Measurements from ENCODE around the gene PPP1R3G. TPM values are rescaled to one million over a fixed set of nuclear protein-coding genes. Genes with fewer than 3 reads are reported as not detected.

PPP1R3G gene
- total RNA-seq, 1 donor from 2014 or later, result 0.39 TPM

GRCh38 chr6:5088780-5089179, 3.6 kb downstream of the PPP1R3G start:
- no peak overlapping the region for H3K27ac Mint-ChIP-seq (ENCODE audit: unreplicated experiment)

GRCh38 chr6:5089481-5090438, 4.6 kb downstream of the PPP1R3G start:
- Mint-ChIP-seq H3K27me3 (ENCODE audit: low read depth, unreplicated experiment) (peaks cover 34% of the 10 kb centered on the region), H3K4me1 (ENCODE audit: low read depth, unreplicated experiment) (peaks cover 8% of the 10 kb centered on the region), H3K4me3 (ENCODE audit: unreplicated experiment) (no peak overlapping the region), H3K9me3 (ENCODE audit: unreplicated experiment) (no peaks in the 10 kb centered on the region), H3K27ac (ENCODE audit: unreplicated experiment) (no peak overlapping the region), H3K36me3 (ENCODE audit: low read depth, unreplicated experiment) (no peaks in the 10 kb centered on the region)
- peaks cover 51% of the 10 kb centered on the region for H3K27me3 ChIP-seq (ENCODE audit: insufficient read depth, low read length)
- DNase-seq (ENCODE audit: low read depth) (no peak), FAIRE-seq (no peak)
- no peak for TF ChIP-seq EZH2 (IDR thresholded peaks at IDR 0.05; ENCODE audit: insufficient read depth, low read length)
- no peak for TF ChIP-seq CTCF (IDR thresholded peaks at IDR 0.05; ENCODE audit: insufficient read depth, low read depth, low read length)
- H3K36me3 ChIP-seq (ENCODE audit: insufficient read depth, low read length), result no peaks in the 10 kb centered on the region
- H3K27ac ChIP-seq (ENCODE audit: low read depth, low read length), result no peak overlapping the region
- no peaks in the 10 kb centered on the region for H3K9me3 ChIP-seq (ENCODE audit: insufficient read depth, low read depth, low read length)
- H3K4me1 ChIP-seq (ENCODE audit: insufficient read depth, low read length), result peaks cover 3% of the 10 kb centered on the region
- no peaks in the 10 kb centered on the region for H3K79me2 ChIP-seq (ENCODE audit: insufficient read depth, low read length)
- no peak overlapping the region for H3K4me2 ChIP-seq (ENCODE audit: low read length)
- H3K9ac ChIP-seq (ENCODE audit: low read length), result no peak overlapping the region
- H4K20me1 ChIP-seq (ENCODE audit: insufficient read depth, low read length), result peaks cover 7% of the 10 kb centered on the region
- H3K4me3 ChIP-seq (ENCODE audit: insufficient read depth, low read depth, low read length), result no peak overlapping the region
- no peak overlapping the region for H2AFZ ChIP-seq (ENCODE audit: low read depth, low read length)

More at GRCh38 chr6:5088780-5089179, 3.6 kb downstream of the PPP1R3G start:
- H2AFZ ChIP-seq (ENCODE audit: low read depth, low read length), result no peak overlapping the region
- Mint-ChIP-seq H3K9me3 (ENCODE audit: unreplicated experiment) (no peaks in the 10 kb centered on the region), H3K27me3 (ENCODE audit: low read depth, unreplicated experiment) (peaks cover 34% of the 10 kb centered on the region), H3K4me1 (ENCODE audit: low read depth, unreplicated experiment) (peaks cover 2% of the 10 kb centered on the region), H3K36me3 (ENCODE audit: low read depth, unreplicated experiment) (no peaks in the 10 kb centered on the region), H3K4me3 (ENCODE audit: unreplicated experiment) (no peak overlapping the region)
- TF ChIP-seq EZH2 (IDR thresholded peaks at IDR 0.05; ENCODE audit: insufficient read depth, low read length), result no peak
- no peak for TF ChIP-seq CTCF (IDR thresholded peaks at IDR 0.05; ENCODE audit: insufficient read depth, low read depth, low read length)
- no peak overlapping the region for H3K27ac ChIP-seq (ENCODE audit: low read depth, low read length)
- H4K20me1 ChIP-seq (ENCODE audit: insufficient read depth, low read length), result peaks cover 1% of the 10 kb centered on the region
- peaks cover 51% of the 10 kb centered on the region for H3K27me3 ChIP-seq (ENCODE audit: insufficient read depth, low read length)
- no peak overlapping the region for H3K4me2 ChIP-seq (ENCODE audit: low read length)
- no peaks in the 10 kb centered on the region for H3K79me2 ChIP-seq (ENCODE audit: insufficient read depth, low read length)
- DNase-seq (ENCODE audit: low read depth) (no peak), FAIRE-seq (no peak)
- no peaks in the 10 kb centered on the region for H3K9me3 ChIP-seq (ENCODE audit: insufficient read depth, low read depth, low read length)
- H3K9ac ChIP-seq (ENCODE audit: low read length), result no peak overlapping the region
- no peaks in the 10 kb centered on the region for H3K36me3 ChIP-seq (ENCODE audit: insufficient read depth, low read length)
- H3K4me1 ChIP-seq (ENCODE audit: insufficient read depth, low read length), result no peaks in the 10 kb centered on the region
- no peak overlapping the region for H3K4me3 ChIP-seq (ENCODE audit: insufficient read depth, low read depth, low read length)

GRCh38 chr6:5090603-5091002, 5.5 kb downstream of the PPP1R3G start:
- peaks cover 7% of the 10 kb centered on the region for H4K20me1 ChIP-seq (ENCODE audit: insufficient read depth, low read length)
- Mint-ChIP-seq H3K27me3 (ENCODE audit: low read depth, unreplicated experiment) (peaks cover 34% of the 10 kb centered on the region), H3K4me3 (ENCODE audit: unreplicated experiment) (no peak overlapping the region), H3K36me3 (ENCODE audit: low read depth, unreplicated experiment) (no peaks in the 10 kb centered on the region), H3K9me3 (ENCODE audit: unreplicated experiment) (no peaks in the 10 kb centered on the region), H3K4me1 (ENCODE audit: low read depth, unreplicated experiment) (peaks cover 11% of the 10 kb centered on the region), H3K27ac (ENCODE audit: unreplicated experiment) (no peak overlapping the region)
- H3K36me3 ChIP-seq (ENCODE audit: insufficient read depth, low read length), result no peaks in the 10 kb centered on the region
- no peak overlapping the region for H3K4me2 ChIP-seq (ENCODE audit: low read length)
- peaks cover 10% of the 10 kb centered on the region for H3K4me1 ChIP-seq (ENCODE audit: insufficient read depth, low read length)
- H2AFZ ChIP-seq (ENCODE audit: low read depth, low read length), result no peak overlapping the region
- DNase-seq (ENCODE audit: low read depth) (no peak), FAIRE-seq (no peak)
- H3K79me2 ChIP-seq (ENCODE audit: insufficient read depth, low read length), result no peaks in the 10 kb centered on the region
- H3K4me3 ChIP-seq (ENCODE audit: insufficient read depth, low read depth, low read length), result no peak overlapping the region
- H3K9me3 ChIP-seq (ENCODE audit: insufficient read depth, low read depth, low read length), result no peaks in the 10 kb centered on the region
- peaks cover 51% of the 10 kb centered on the region for H3K27me3 ChIP-seq (ENCODE audit: insufficient read depth, low read length)
- no peak overlapping the region for H3K27ac ChIP-seq (ENCODE audit: low read depth, low read length)
- TF ChIP-seq EZH2 (IDR thresholded peaks at IDR 0.05; ENCODE audit: insufficient read depth, low read length), result no peak
- TF ChIP-seq CTCF (IDR thresholded peaks at IDR 0.05; ENCODE audit: insufficient read depth, low read depth, low read length), result no peak
- no peak overlapping the region for H3K9ac ChIP-seq (ENCODE audit: low read length)

Measured in astrocyte (in vitro differentiated cells and primary cell).